ENCODE measurements around the gene NFIL3. TPM values are rescaled to one million over a fixed set of nuclear protein-coding genes. Genes with fewer than 3 reads are reported as not detected.

The NFIL3 gene
- total RNA-seq, 1 donor from 2014 or later, result 9.6 TPM

- no peak overlapping the region for H3K4me3 Mint-ChIP-seq (ENCODE audit: unreplicated experiment)
Observed at GRCh38 chr9:91419222-91420191, 4.1 kb downstream of the NFIL3 start.

GRCh38 chr9:91418215-91418610, 5.4 kb downstream of the NFIL3 start:
- no peak overlapping the region for H3K27ac Mint-ChIP-seq (ENCODE audit: unreplicated experiment)
- no peaks in the 10 kb centered on the region for H3K36me3 Mint-ChIP-seq (ENCODE audit: low read depth, unreplicated experiment)
- peaks cover 12% of the 10 kb centered on the region for H3K27me3 Mint-ChIP-seq (ENCODE audit: unreplicated experiment)
- DNase-seq (ENCODE audit: low spot score), result no peak
- H3K4me3 Mint-ChIP-seq (ENCODE audit: unreplicated experiment), result no peak overlapping the region
- peaks cover 16% of the 10 kb centered on the region for H3K4me1 Mint-ChIP-seq (ENCODE audit: unreplicated experiment)
- no peaks in the 10 kb centered on the region for H3K9me3 Mint-ChIP-seq (ENCODE audit: unreplicated experiment)
- TF ChIP-seq CTCF (IDR thresholded peaks at IDR 0.05; ENCODE audit: unreplicated experiment), result no peak

More at GRCh38 chr9:91419222-91420191, 4.1 kb downstream of the NFIL3 start:
- H3K27ac Mint-ChIP-seq (ENCODE audit: unreplicated experiment), result no peak overlapping the region
- peaks cover 10% of the 10 kb centered on the region for H3K27me3 Mint-ChIP-seq (ENCODE audit: unreplicated experiment)
- H3K4me1 Mint-ChIP-seq (ENCODE audit: unreplicated experiment), result peaks cover 16% of the 10 kb centered on the region
- no peaks in the 10 kb centered on the region for H3K36me3 Mint-ChIP-seq (ENCODE audit: low read depth, unreplicated experiment)
- H3K9me3 Mint-ChIP-seq (ENCODE audit: unreplicated experiment), result no peaks in the 10 kb centered on the region
- no peak for TF ChIP-seq CTCF (IDR thresholded peaks at IDR 0.05; ENCODE audit: unreplicated experiment)
- no peak for DNase-seq (ENCODE audit: low spot score)

- no peaks in the 10 kb centered on the region for H3K9me3 Mint-ChIP-seq (ENCODE audit: unreplicated experiment)
- no peak for TF ChIP-seq CTCF (IDR thresholded peaks at IDR 0.05; ENCODE audit: unreplicated experiment)
- no peak for DNase-seq (ENCODE audit: low spot score)
- no peaks in the 10 kb centered on the region for H3K36me3 Mint-ChIP-seq (ENCODE audit: low read depth, unreplicated experiment)
- H3K4me3 Mint-ChIP-seq (ENCODE audit: unreplicated experiment), result no peak overlapping the region
- no peak overlapping the region for H3K27ac Mint-ChIP-seq (ENCODE audit: unreplicated experiment)
- peaks cover 8% of the 10 kb centered on the region for H3K27me3 Mint-ChIP-seq (ENCODE audit: unreplicated experiment)
- peaks cover 12% of the 10 kb centered on the region for H3K4me1 Mint-ChIP-seq (ENCODE audit: unreplicated experiment)
Observed at GRCh38 chr9:91417602-91418214, 5.9 kb downstream of the NFIL3 start.

- no peaks in the 10 kb centered on the region for H3K9me3 Mint-ChIP-seq (ENCODE audit: unreplicated experiment)
- no peak for TF ChIP-seq CTCF (IDR thresholded peaks at IDR 0.05; ENCODE audit: unreplicated experiment)
Observed at GRCh38 chr9:91416096-91416712, 7.4 kb downstream of the NFIL3 start.

More at GRCh38 chr9:91416096-91416712, 7.4 kb downstream of the NFIL3 start:
- Mint-ChIP-seq H3K36me3 (ENCODE audit: low read depth, unreplicated experiment) (no peaks in the 10 kb centered on the region), H3K27me3 (ENCODE audit: unreplicated experiment) (peaks cover 8% of the 10 kb centered on the region), H3K4me3 (ENCODE audit: unreplicated experiment) (no peak overlapping the region), H3K4me1 (ENCODE audit: unreplicated experiment) (peaks cover 4% of the 10 kb centered on the region), H3K27ac (ENCODE audit: unreplicated experiment) (no peak overlapping the region)
- no peak for DNase-seq (ENCODE audit: low spot score)

Measured in endothelial cell (in vitro differentiated cells).